Hypothalamus (tissue), 51 donors: ENCODE data around the gene ZNF185.

Source experiments
- DNase-seq, 51 donors: peaks; one replicate each; lab custom pipeline; 2025; lab: John Stamatoyannopoulos, UW

The ZNF185 gene

GRCh38 chrX:152897222-152898131, at the start of gene ZNF185:
Gene ZNF185, plus strand, starts transcription at chrX:152898067. Its CDS starts 16,423 bp downstream, at chrX:152914490.
- no peak for DNase-seq

DNA sequence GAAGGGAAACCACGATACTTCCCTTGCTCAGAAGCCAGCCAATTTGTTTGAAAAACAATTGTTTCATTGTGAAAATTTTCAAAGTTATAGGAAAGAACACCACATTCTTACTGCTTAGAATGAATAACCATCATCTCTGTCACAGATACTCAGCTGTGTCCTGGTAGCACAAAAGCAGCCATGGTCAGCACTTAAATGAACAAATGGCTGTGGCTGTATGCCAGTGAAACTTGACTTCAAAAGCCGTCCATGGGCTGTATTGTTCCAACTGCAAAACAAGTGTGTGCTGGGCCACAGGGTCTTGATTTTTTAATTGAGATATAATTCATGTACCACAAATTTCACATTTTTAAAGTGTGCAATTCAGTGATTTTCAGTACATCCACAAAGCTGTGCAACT, 47.4 kb upstream of the ZNF185 start:
- peak in 7 of 51 donors; percentile 1 to 30 (median 5) for DNase-seq

DNA sequence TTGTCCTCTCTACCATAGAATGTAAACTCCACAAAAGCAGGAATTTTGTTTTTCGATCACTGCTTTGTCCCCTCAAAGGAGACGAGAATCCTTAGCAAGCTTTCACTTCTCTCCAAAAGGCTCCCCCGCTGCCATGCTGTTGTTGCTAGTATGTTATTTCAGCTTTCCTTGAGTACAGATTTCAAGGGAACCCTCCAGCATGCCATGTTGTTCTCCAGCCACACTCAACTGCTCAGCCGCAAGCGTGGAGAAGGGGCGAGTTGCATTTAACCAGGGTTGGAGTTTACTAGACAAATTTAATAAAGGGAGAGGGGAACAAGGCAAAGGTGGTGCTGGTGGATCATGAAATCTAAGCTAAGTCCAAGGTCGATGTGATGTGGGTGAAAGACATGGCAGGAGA, 43.9 kb upstream of the ZNF185 start:
- no peak for DNase-seq

DNA sequence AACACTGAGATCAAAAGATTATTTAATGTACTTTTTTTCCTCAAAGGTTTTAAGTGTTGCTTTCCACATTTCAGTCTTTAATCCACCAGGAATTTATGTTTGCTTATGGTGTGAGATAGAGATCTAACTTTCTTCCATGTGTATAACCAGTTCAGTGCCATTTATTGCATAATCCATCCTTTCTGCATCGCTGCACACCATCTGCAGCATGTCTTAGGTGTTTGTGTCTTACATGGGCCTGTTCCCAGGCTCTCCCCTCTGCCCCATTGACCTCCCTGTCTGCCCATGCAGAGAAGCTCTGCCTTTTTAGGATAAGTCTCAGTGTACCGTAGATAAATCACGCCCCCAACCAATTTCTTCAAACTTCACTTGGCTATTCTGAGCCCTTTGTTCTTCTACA, 36.8 kb upstream of the ZNF185 start:
- DNase-seq: no peak

DNA sequence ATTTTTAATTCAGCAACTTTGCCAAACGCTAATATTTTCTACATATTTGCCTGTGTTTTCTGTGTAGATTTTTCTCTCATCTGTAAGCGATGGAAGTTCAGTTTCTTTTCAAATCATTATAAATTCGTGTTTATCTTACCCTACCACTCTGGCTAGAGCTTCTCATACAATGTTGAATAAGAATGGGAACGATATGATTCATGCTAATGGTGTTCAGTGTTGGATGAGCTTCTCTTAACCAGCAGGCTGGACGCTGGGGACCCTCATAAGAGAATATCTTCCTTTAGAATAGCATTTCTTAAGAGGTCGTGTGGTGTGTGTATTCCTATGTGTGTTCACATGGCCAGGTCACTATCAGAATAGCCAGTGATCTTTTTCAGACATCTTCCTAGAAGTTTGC, 36.0 kb upstream of the ZNF185 start:
- DNase-seq: no peak

- no peak for DNase-seq
These were observed 32.5 kb upstream of the ZNF185 start for GRCh38 chrX:152865232-152865920.

GRCh38 chrX:152866386-152866785, 31.5 kb upstream of the ZNF185 start:
- no peak for DNase-seq

GRCh38 chrX:152869972-152870371, 27.9 kb upstream of the ZNF185 start:
- no peak for DNase-seq

GRCh38 chrX:152871260-152871659, 26.6 kb upstream of the ZNF185 start:
- no peak for DNase-seq

DNA sequence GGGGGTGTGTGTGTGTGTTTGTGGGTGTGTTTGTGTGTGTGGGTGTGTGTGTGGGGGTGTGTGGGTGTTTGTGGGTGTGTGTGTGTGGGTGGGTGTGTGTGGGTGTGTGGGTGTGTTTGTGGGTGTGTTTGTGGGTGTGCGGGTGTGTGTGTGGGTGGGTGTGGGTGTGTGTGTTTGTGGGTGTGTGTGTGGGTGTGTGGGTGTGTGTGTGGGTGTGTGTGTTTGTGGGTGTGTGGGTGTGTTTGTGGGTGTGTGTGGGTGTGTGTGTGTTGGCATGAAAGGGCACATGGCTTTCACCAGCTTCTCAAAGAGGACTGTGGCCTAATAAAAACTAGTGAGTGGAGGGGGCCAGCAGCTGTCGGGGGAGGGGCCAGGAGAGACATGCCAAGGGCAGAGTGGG, 25.3 kb upstream of the ZNF185 start:
- no peak for DNase-seq

DNA sequence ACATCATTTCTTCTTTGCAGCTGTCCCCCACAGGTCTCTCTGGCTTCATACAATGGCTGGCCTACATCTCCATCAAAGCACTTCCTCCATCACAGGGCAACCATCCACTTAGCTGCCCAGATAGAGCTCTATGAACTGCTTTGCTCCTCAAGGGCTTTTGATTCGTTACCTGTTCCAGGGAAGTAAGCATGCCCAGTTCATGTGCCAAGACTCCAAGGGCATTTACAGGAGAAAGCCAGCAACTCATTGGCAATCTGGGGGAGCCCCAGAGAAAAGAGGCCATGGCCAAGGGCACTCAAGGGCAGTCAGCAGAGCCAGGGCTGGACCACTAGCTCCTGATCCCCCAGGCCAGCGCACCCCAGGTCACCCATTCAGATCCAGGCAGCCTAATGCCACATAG, 24.5 kb upstream of the ZNF185 start:
- DNase-seq: no peak

DNA sequence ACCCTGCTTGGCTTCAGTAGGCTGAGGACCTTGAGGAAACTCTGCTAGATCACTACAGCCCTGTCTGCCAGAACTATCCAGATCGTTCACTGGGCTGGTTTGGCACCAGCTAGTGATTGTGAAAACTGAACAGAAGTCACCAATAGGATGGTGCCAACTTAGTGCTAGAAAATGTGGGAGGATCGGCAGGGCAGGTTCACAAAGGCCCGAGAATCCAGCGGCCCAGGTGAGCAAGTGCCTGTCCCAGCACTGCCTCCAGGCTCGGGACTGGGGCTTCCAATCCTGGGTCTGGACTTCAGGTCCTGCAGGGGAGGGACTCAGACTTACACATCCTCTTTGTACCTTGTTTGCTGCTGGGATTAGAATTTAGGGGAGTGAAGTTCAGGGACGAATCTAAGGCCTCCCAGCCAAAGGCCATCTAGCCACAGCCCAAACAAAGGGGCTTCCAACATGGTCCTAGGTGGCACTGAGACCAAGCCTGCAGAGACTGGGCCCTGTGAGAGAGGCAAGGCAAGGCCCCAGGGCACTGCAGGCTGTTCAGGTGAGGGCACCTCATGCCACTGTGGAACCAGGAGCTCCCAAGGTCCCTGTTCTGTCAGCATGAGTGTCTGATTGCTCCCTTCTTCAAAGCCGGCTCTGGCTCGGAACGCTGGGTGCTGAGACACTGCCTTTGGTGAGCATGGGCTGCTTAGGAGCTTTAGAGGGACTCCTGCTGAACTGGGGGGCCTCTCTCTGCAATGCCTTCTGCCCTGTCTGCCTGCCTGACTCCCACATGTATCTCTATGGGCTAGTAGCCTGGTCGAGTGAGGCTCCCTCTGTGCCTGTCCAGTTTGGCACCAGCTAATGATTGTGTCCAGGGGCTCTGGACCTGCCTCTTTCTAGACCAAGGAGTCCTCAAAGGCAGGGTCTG, 20.7 kb upstream of the ZNF185 start:
- DNase-seq: no peak

GRCh38 chrX:152878976-152879755, 18.7 kb upstream of the ZNF185 start:
- peak in 5 of 51 donors; percentile 1 to 15 (median 4) for DNase-seq

GRCh38 chrX:152881289-152881688, 16.6 kb upstream of the ZNF185 start:
- no peak for DNase-seq

DNA sequence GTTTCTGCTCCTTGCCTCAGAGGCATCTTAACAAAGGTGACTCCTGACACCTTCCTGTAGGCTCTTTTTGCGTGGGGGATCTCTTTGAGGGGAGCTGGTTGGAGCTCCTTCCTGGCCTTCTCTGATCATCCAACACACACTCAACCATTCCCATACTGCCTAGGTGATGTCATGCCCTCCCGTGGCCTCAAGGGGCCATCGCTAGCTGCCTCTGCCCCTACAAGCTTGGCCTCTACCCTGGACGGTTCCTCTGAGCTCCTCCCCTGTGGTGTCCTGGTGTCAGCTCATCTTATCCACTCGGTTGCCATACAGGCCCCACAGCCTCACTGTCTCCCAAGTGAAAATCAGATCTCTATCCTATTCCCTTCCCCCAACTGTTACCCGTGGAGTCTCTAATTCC, 13.7 kb upstream of the ZNF185 start:
- no peak for DNase-seq

DNA sequence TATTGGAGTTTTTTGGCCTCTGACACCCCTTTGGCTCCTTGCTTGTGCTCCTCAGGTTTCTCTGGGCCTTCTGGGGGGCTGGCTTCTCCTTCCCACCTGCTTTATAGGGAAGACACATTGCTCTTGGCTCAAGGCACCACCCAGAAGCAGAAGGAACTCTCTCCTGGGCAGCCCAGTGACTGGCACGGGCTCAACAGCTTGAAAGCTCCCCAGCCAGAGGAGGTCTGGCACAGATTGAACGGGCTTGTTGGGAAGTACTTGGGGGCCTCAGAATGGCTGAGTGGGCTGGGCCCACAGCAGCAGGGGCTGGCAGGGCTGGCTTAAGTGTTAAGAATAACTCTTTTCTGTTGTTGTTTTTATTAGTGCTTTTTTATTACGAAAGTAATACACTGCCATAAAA, 11.2 kb upstream of the ZNF185 start:
- peak in 3 of 51 donors; percentile 0 to 8 (median 2) for DNase-seq

DNA sequence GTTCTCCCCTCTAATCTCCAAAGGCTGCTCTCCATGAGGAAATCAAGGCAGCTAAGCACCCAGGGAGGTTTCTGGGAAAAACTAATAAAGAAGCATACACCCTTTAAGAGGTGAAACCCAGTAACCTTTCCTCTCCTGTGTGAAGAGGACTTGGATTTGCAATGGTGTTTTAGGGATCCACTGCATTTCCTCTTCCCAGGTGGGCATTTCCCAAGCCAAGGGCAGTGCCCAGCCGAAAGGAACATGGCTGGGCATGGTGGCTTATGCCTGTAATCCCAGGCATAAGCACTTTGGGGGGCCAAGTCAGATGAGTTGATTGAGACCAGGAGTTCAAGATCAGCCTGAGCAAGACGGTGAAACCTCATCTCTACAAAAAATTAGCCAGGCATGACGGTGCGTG, 5.4 kb upstream of the ZNF185 start:
- DNase-seq: no peak

GRCh38 chrX:152892999-152893891, 4.6 kb upstream of the ZNF185 start:
- no peak for DNase-seq

DNA sequence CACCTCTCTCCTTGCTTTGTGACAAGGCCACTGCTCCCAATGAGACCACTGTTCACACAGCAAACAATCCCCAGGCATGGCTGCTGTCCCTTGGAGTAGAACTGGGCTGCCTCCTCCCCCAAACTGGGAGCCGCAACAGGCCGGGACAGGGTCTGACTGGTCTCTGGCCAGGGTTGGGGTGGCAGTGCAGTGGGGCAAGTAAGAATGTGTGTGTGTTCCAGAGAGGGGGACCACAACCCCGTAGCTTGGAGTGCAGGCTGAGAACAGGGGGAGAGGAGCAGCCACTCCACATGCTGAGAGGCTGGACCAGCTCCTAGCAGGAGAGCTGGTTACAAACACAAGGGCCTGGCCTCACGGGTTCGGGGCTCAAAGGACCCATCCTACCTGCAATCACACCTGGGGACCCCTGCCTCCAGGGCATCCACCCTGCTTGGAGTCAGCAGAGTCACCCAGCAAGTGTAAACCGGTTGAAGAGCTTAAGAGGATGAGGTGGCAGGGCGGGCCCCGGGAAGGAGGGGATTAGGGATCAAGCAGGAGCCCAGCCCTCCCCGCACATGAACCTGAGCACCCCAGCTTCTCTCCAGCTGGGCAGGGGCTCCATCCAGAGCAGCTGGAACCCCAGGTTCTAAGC, 3.8 kb upstream of the ZNF185 start:
- no peak for DNase-seq
